ENCODE results near the gene ST6GALNAC3. TPM values are rescaled to one million over a fixed set of nuclear protein-coding genes. Genes with fewer than 3 reads are reported as not detected.

ST6GALNAC3 gene
- total RNA-seq, 2 donors from 2014 or later = 4.6 to 13.3 TPM

DNA sequence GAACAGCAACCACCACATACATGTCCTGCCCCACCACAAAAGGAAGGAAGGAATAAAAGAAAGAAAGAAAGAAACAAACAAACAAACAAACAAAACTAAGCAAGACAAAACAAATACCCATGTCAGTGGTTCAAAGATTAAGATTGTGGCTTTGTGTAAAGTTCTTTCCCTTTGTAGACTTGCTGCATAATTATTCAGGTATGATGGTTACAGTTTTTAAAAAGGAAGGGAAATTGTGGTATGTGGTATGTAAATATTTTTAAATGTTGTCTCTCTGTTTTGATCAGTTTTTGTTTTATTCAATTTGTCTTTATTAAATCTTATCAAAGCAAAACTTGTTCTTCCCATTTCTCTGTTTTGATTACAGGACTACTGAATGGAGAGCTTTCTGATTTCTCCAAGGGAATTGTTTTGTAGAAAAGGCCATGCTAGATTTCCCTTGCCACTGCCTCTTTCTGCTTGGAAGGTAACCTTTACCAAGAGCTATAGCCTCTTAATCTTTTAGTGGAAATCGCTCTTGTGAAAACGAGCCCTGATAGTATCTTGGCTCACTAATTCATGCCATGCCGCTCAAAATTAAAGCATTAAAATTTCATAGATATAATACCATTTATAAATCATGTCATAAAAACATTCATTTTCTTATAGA, 502.5 kb downstream of the ST6GALNAC3 start:
- intact Hi-C loops (cut with DNase I) = no loop called here
- ATAC-seq = no peak
- DNase-seq = no peak

GRCh38 chr1:76577525-76578185, 503.1 kb downstream of the ST6GALNAC3 start:
- intact Hi-C loops (cut with DNase I) = no loop called here
- DNase-seq (no peak), ATAC-seq (no peak)

DNA sequence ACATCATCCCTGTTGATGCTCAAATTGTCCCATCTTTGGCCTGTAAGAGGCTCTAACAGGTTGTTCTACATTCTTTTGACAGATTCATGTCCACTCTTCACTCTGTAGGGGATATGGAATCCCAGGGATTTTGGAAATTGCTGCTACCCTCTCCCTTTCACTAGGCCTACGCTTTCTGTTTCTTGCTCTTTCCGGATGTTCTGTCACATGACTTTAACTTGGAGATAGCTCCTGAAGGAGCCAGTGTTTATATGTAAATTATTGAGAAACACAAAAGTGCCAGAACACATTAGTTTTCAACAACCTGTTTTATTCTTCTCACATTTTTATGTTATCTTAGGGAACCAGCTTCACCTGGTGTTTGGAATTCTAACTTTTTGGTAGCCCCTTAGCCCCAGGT, 505.7 kb downstream of the ST6GALNAC3 start:
- ATAC-seq (no peak), DNase-seq (no peak)
- intact Hi-C loops (cut with DNase I) = no loop called here

GRCh38 chr1:76581712-76582111, 507.2 kb downstream of the ST6GALNAC3 start:
- DNase-seq = no peak
- ATAC-seq = no peak
- intact Hi-C loops (cut with DNase I) = no loop called here

- intact Hi-C loops (cut with DNase I) = no loop called here
- ATAC-seq = no peak
- DNase-seq = no peak
Measured at GRCh38 chr1:76583235-76583868, 508.8 kb downstream of the ST6GALNAC3 start.

DNA sequence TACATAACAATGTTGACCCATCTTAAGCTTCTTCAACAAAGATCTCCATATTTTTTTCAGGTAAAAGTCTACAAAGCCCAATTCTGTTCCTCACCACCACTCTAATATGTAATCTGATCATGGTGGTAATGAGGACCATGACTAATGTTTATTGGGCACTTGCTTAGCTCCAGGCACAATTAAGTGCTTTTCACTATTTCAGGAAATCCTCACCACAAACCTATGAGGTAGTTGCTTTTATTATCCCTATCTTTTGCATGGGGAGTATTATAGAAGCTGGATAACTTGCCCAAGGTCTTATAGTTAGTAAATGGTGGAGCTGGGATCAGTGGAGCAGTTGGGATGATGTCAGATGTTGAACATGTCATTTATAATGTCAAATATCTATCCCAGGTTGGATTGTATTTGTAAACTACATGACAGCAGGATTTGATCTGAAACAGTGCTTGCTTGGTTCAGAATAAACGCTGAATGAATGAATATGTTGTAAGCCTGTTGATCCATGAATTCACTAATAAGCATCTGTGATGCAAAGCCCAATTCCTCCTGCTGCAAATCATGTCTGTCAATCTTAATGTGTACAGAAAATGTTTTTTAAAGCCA, 509.4 kb downstream of the ST6GALNAC3 start:
- DNase-seq = no peak
- intact Hi-C loops (cut with DNase I) = no loop called here
- no peak for ATAC-seq

- ATAC-seq (no peak), DNase-seq (no peak)
- intact Hi-C loops (cut with DNase I) = no loop called here
Measured at GRCh38 chr1:76585980-76586674, 511.6 kb downstream of the ST6GALNAC3 start.

GRCh38 chr1:76587212-76587611, 512.7 kb downstream of the ST6GALNAC3 start:
- ATAC-seq (no peak), DNase-seq (no peak)
- intact Hi-C loops (cut with DNase I) = no loop called here

- no peak for ATAC-seq
- intact Hi-C loops (cut with DNase I) = no loop called here
- no peak for DNase-seq
Measured at GRCh38 chr1:76591461-76591860, 516.9 kb downstream of the ST6GALNAC3 start.

DNA sequence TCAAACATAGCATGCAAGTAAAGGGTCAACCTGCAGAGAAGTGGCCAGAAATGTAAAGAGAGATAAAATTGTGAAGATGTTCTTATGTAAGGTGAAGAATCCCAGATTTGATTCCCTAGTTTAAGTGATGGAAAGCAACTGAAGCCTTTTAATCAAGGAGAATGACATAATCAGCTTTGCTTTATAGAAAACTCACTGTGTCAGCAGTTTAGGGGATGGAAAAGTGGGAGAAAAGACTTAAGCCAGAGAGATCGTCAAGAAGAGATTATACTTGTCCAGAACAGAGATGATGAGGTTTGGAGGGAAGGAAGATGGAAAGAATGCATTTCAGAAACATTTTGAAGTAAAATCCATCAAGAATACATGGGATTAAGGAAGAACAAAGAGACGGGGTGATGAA, 517.4 kb downstream of the ST6GALNAC3 start:
- DNase-seq = no peak
- intact Hi-C loops (cut with DNase I) = no loop called here
- no peak for ATAC-seq

- intact Hi-C loops (cut with DNase I) = no loop called here
- ATAC-seq = no peak
Measured at GRCh38 chr1:76593141-76593540, 518.6 kb downstream of the ST6GALNAC3 start.

DNA sequence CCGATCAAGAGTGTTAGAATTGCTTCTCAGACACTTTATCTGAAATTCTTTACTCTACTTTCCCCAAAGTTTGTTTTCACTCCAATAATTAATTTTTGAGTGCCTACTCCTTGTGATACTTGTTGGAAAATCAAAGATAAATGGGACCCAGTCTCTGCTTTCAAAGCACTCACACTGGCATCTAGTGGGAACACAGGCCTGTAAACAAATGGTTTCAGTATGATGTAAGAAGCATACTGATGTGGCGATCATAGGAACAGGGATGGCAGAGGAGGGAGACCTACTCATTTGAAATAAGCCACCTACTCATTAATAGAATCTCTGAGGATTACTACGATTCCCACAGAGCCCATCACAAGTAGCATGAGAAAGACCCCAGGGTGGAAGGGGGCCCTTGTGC, 519.1 kb downstream of the ST6GALNAC3 start:
- ATAC-seq = no peak
- DNase-seq = no peak

More at GRCh38 chr1:76593141-76593540, 518.6 kb downstream of the ST6GALNAC3 start:
- no peak for DNase-seq

GRCh38 chr1:76595024-76595423, 520.5 kb downstream of the ST6GALNAC3 start:
- DNase-seq = no peak
- intact Hi-C loops (cut with DNase I) = no loop called here
- no peak for ATAC-seq

More for the DNA sequence above, 519.1 kb downstream of the ST6GALNAC3 start:
- intact Hi-C loops (cut with DNase I) = no loop called here

GRCh38 chr1:76601465-76601864, 526.9 kb downstream of the ST6GALNAC3 start:
- DNase-seq = no peak

GRCh38 chr1:76607717-76608116, 533.2 kb downstream of the ST6GALNAC3 start:
- ATAC-seq (no peak), DNase-seq (no peak)
- intact Hi-C loops (cut with DNase I) = no loop called here

More at GRCh38 chr1:76601465-76601864, 526.9 kb downstream of the ST6GALNAC3 start:
- no peak for ATAC-seq
- intact Hi-C loops (cut with DNase I) = no loop called here

- ATAC-seq (no peak), DNase-seq (no peak)
- intact Hi-C loops (cut with DNase I) = no loop called here
Measured at GRCh38 chr1:76611770-76612445, 537.4 kb downstream of the ST6GALNAC3 start.

DNA sequence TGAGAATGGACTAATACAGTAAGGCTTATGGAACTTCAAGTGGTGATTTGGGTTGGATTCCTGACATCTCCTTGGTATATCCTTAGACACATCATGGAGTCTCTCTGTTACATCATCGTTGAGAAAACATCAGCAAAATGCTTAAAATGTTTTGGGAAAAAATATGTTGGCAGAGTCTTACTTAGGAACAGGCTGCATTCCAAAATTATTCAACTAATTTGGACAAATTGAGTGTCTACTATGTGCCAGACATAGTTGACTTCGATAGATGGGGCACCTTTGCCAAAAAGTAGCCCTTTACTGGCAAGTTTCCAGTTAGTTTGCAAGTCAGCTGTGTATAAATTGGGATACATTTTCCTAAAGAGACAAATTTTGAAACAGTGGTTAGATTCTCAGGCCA, 539.3 kb downstream of the ST6GALNAC3 start:
- ATAC-seq = no peak
- no peak for DNase-seq
- intact Hi-C loops (cut with DNase I) = no loop called here

- intact Hi-C loops (cut with DNase I) = no loop called here
- DNase-seq = no peak
- ATAC-seq = no peak
Measured at GRCh38 chr1:76615253-76616035, 540.9 kb downstream of the ST6GALNAC3 start.

Data from left cardiac atrium (tissue), 4 donors.